HG03135 (cell line): Measurements from ENCODE around the gene NUTM2G.
"Not testable (repeated sequence)": the region's sequence is repeated elsewhere in the genome, so short reads cannot be mapped to it uniquely, and the experiment has no call there.

Experiments used
- ATAC-seq: cut with Tn5 transposase; IDR thresholded peaks from one replicate; pipeline ENCODE4 v1.9.1; 2021; ENCODE audit warnings: mild to moderate bottlenecking, moderate library complexity; ENCODE audit not compliant: unreplicated experiment

The NUTM2G gene

GRCh38 chr9:96941628-96942027 lies 13.0 kb downstream of the NUTM2G start:
- not testable (repeated sequence) for ATAC-seq

- not testable (repeated sequence) for ATAC-seq
Observed at GRCh38 chr9:96942181-96942580, 13.5 kb downstream of the NUTM2G start.

GRCh38 chr9:96949346-96949745 lies 20.7 kb downstream of the NUTM2G start:
- not testable (repeated sequence) for ATAC-seq

- not testable (repeated sequence) for ATAC-seq
Observed at GRCh38 chr9:96950539-96950938, 21.9 kb downstream of the NUTM2G start.

- not testable (repeated sequence) for ATAC-seq
Observed at GRCh38 chr9:96967591-96967990, 38.9 kb downstream of the NUTM2G start.

- ATAC-seq: not testable (repeated sequence)
Observed at GRCh38 chr9:96972552-96972951, 43.9 kb downstream of the NUTM2G start.

DNA sequence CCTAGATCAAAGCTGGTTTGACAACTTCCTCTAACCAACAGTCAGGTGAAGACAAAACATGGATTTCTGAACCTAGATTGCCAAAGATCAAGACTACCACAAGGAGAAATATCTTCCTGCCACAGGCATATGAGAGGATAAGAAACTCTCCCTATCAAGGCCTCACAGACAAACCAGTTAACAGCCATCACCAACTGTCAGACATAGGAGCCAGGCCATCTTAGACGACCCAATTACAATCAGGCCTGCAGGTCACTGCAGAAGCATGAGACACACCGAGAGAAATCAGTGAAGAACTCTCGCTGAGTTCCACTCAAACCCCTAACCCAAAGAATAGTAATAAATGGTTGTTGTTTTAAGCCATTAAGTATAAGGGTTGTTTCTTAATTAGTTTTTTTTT lies 45.4 kb downstream of the NUTM2G start:
- ATAC-seq: not testable (repeated sequence)

DNA sequence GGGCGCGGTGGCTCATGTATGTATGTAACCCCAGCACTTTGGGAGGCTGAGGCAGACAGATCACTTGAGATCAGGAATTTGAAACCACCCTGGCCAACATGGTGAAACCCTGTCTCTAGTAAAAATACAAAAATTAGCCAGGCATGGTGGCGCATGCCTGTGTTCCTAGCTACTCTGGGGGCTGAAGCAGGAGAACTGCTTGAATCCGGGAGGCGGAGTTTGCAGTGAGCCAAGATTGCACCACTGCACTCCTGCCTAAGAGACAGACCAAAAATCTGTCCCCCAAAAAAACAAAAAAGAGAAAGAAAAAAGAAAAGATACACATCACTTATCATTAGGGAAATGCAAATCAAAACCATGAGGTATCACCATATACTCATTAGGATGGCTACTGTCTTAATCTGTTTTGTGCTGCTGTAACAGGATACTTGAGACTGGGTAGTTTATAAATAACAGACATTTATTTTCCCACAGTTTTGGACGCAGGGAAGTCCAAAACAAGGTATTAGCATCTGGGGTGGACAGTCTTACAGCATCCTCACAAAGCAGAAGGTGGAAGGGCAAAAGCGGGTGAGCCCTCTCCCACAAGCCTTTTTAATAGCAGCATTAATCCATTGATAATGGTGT lies 55.0 kb downstream of the NUTM2G start:
- ATAC-seq: not testable (repeated sequence)

GRCh38 chr9:96984139-96984538 lies 55.5 kb downstream of the NUTM2G start:
- ATAC-seq: not testable (repeated sequence)

- ATAC-seq: not testable (repeated sequence)
Observed at GRCh38 chr9:96984887-96985286, 56.2 kb downstream of the NUTM2G start.
